Natural killer cell treated with Interleukin-12 subunit alpha and Interleukin-12 subunit beta and Interleukin-15 and Interleukin-18, amount 100 ng/mL, for 72 hours (primary cell): ENCODE data around the gene DESI1. TPM values are rescaled to one million over a fixed set of nuclear protein-coding genes. Genes with fewer than 3 reads are reported as not detected.

Source experiments
- ATAC-seq, 2 donors: fragments of 150-1000 bp; cut with Tn5 transposase in 1 of 2; sonication (Bioruptor Pico), chemical (Tn5 transposase) in 1 of 2; 2 replicates each; pipeline ENCODE4 v1.10.0; 2021
- DNase-seq: peaks from one replicate; pipeline ENCODE4 v3.0.0; 2022; ENCODE audit warnings: low spot score
- H3K27ac Mint-ChIP-seq, 2 donors: 1 replicate in 1 of 2; 2 replicates in 1 of 2; pipeline ENCODE4 v1.8.0; 2022; ENCODE audit warnings: mixed read lengths in 2 of 2, mild to moderate bottlenecking in 1 of 2, moderate library complexity in 1 of 2
- H3K27me3 Mint-ChIP-seq, 2 donors: 1 replicate in 1 of 2; 2 replicates in 1 of 2; pipeline ENCODE4 v1.8.0; 2022; ENCODE audit warnings: mixed read lengths in 2 of 2
- H3K36me3 Mint-ChIP-seq: one replicate; pipeline ENCODE4 v1.8.0; 2022; ENCODE audit warnings: mixed read lengths
- H3K4me1 Mint-ChIP-seq, 2 donors: 1 replicate in 1 of 2; 2 replicates in 1 of 2; pipeline ENCODE4 v1.8.0; 2022; ENCODE audit warnings: low read depth in 2 of 2, mixed read lengths in 2 of 2, mild to moderate bottlenecking in 1 of 2
- H3K4me3 Mint-ChIP-seq: one replicate; pipeline ENCODE4 v1.8.0; 2022; ENCODE audit warnings: mixed read lengths
- H3K9me3 Mint-ChIP-seq: 2 replicates; pipeline ENCODE4 v1.8.0; 2022; ENCODE audit warnings: mixed read lengths
- total RNA-seq, 2 donors: library from RNA; stranded (reverse); gene quantifications; one replicate each; pipeline ENCODE4 v1.2.3, GENCODE V29; 2022

The DESI1 gene
- total RNA-seq, 2 donors from 2014 or later: 54.2 to 120 TPM

DNA sequence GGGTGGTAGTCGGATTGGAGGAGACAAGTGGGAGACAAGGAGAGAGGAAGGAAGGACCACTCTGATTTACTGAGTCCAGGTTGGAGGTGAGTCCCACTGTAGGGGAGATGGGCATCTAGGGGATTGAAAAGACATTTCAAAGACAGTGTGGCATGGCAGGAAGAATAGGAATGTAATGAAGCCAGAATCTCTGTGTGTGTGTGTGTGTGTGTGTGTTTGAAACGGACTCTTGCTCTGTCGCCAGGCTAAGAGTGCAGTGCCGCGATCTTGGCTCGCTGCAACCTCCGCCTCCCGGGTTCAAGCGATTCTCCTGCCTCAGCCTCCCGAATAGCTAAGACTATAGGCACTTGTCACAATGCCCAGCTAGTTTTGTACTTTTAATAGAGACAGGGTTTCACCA is 64.3 kb downstream of the DESI1 start:
- Mint-ChIP-seq H3K36me3 (no peaks in the 10 kb centered on the region), H3K9me3 (no peaks in the 10 kb centered on the region), H3K27ac (no peak overlapping the region), H3K4me3 (no peak overlapping the region), H3K27me3 (peaks cover 7 to 21% of the 10 kb centered on the region in 2 donors), H3K4me1 (no peaks in the 10 kb centered on the region)
- ATAC-seq (no peak), DNase-seq (no peak)

DNA sequence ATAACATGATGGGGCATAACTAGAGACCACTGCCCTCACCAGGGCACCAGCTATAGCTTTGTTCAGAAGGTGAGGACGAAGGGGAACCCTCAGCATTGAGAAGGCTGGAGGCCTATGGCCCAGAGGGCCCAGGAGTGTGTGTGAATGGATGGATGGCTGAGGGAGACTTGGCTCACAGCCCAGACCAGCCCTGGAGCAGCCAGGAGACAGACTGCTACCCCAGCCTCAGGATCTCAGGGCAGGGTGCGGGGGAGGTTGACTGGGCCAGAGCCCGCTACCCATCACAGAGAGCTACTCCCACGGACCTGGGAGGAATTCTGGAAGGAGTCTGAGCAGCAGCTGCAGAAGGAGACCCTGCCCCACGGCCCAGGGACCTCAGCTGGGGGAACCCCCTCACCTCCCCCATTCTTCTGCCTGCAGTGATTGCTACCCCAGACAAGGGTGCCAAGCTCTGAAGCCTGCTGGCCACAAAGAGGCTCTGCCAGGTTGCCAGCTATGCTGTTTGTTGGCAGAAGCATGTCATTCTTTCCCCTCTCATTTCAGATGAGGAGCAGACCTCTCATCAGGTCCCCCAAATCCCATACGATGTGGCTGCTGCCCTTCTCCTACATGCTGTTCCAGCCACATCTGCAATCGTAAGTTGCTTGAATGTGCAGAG is 65.4 kb downstream of the DESI1 start:
- no peak overlapping the region for H3K27ac Mint-ChIP-seq
- H3K9me3 Mint-ChIP-seq: no peaks in the 10 kb centered on the region
- H3K4me3 Mint-ChIP-seq: no peak overlapping the region
- H3K27me3 Mint-ChIP-seq: peaks cover 7 to 13% of the 10 kb centered on the region in 2 donors
- DNase-seq: no peak
- H3K4me1 Mint-ChIP-seq: no peaks in the 10 kb centered on the region
- ATAC-seq: no peak
- H3K36me3 Mint-ChIP-seq: no peaks in the 10 kb centered on the region

DNA sequence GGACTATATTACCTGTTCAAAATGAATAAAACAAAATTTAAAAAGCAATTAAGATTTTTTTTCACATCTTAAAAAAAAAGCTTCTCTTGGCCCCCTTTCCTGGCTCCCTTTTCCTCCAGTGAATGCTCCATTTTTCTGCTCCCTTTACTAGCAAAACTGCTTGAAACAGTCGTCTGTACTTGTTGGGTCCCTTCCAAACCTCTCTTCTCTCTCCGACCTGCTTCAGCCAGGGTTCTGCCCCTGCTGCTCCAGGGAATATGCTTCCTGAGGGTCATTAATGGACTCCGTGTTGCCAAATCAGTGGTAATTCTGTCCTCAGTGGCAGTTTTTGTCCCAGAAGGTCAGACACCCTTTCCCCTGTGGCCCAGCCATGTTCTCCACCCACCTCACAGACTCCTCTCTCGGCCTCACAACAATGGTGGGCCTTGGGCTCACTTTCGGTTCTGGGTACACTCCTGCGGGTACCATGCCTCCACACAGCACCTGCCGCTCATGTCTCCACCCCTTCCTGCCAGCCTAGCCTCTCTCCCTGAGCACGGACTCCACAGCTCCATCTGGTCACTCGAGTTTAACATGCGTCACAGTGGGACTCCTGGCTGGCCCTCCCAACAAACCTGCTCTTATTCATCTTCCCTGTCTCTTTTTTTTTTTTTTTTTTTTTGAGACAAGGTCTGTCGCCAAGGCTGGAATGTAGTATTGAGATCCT is 68.8 kb downstream of the DESI1 start:
- H3K9me3 Mint-ChIP-seq: no peaks in the 10 kb centered on the region
- no peaks in the 10 kb centered on the region for H3K4me1 Mint-ChIP-seq
- DNase-seq (no peak), ATAC-seq (no peak)
- no peak overlapping the region for H3K27ac Mint-ChIP-seq
- peaks cover 7 to 9% of the 10 kb centered on the region in 2 donors for H3K27me3 Mint-ChIP-seq
- H3K36me3 Mint-ChIP-seq: no peaks in the 10 kb centered on the region
- no peak overlapping the region for H3K4me3 Mint-ChIP-seq

DNA sequence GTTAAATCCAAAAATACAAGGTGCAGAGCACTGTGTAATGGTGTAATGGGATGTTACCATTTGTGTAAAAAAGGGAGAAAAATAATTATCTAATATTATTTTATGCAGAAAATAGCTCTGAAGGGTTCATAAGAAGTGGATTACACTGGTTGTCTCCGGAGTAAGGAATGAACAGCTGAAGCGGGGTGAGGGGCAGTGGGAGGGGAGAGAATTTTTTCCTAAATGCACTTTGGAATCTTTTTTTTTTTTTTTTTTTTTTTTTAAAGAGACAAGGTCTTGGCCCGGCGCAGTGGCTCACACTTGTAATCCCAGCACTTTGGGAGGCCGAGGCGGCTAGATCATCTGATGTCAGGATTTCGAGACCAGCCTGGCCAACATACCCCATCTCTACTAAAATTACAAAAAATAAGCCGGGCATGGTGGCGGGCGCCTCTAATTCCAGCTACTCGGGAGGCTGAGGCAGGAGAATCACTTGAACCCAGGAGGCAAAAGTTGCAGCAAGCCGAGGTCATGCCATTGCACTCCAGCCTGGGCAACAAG is 69.8 kb downstream of the DESI1 start:
- Mint-ChIP-seq H3K4me3 (no peak overlapping the region), H3K27ac (no peak overlapping the region), H3K9me3 (no peaks in the 10 kb centered on the region), H3K27me3 (peaks cover under 1 to 6% of the 10 kb centered on the region in 2 donors), H3K4me1 (no peaks in the 10 kb centered on the region), H3K36me3 (no peaks in the 10 kb centered on the region)
- DNase-seq: no peak
- ATAC-seq: no peak

DNA sequence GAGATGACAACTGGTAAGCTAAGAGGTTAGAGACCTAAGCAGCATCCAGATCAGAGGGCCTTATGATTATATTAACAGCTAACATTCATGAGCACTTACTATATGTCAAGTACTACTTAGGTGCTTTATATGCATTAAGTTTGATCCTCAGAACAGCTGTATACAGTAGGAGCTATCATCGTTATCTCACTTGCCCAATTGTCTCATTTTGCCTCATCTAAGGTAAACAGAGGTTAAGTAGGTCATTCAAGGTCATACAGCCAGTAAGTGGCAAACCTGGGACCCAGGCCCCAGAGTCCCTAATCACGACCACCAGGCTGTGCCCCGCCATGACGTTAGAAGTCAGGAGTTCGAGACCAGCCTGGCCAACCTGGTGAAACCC is 72.0 kb downstream of the DESI1 start:
- peaks cover 11 to 12% of the 10 kb centered on the region in 2 donors for H3K4me1 Mint-ChIP-seq
- no peaks in the 10 kb centered on the region for H3K9me3 Mint-ChIP-seq
- no peak overlapping the region for H3K4me3 Mint-ChIP-seq
- no peak overlapping the region for H3K27ac Mint-ChIP-seq
- no peak for DNase-seq
- peaks cover 0 to 4% of the 10 kb centered on the region in 2 donors for H3K27me3 Mint-ChIP-seq
- no peaks in the 10 kb centered on the region for H3K36me3 Mint-ChIP-seq
- no peak for ATAC-seq

Other genes starting within 250 kb of the DESI1 start
- gene TEF, start 239.1 kb downstream of the DESI1 start, total RNA-seq: 1 to 10 TPM; 3.8 to 4.3 TPM
- gene TOB2, start 174.2 kb downstream of the DESI1 start, total RNA-seq: 10 to 100 TPM; 31.7 to 45.4 TPM
- gene PHF5A, start 152.4 kb downstream of the DESI1 start, total RNA-seq: 10 to 100 TPM; 58.7 to 83.8 TPM
- 100 to 1,000 TPM; 109 to 113 TPM for gene ACO2, start 151.9 kb downstream of the DESI1 start, total RNA-seq
- gene POLR3H, start 76.6 kb downstream of the DESI1 start, total RNA-seq: 10 to 100 TPM; 42.5 to 84.0 TPM
- gene CSDC2, start 60.0 kb downstream of the DESI1 start, total RNA-seq: not detected
- 10 to 100 TPM; 33.3 to 50.3 TPM for gene PMM1, start 31.2 kb downstream of the DESI1 start, total RNA-seq
- gene XRCC6, start 252 bp upstream of the DESI1 start, total RNA-seq: 100 to 1,000 TPM; 276 to 305 TPM
- 100 to 1,000 TPM; 167 to 249 TPM for gene SNU13, start 67.8 kb upstream of the DESI1 start, total RNA-seq
- gene MEI1, start 78.5 kb upstream of the DESI1 start, total RNA-seq: 10 to 100 TPM; 20.2 to 82.7 TPM
- gene CCDC134, start 179.6 kb upstream of the DESI1 start, total RNA-seq: 10 to 100 TPM; 25.1 to 26.3 TPM
- 100 to 1,000 TPM; 205 to 211 TPM for gene SREBF2, start 212.1 kb upstream of the DESI1 start, total RNA-seq